IMR-90 (cell line): Measurements from ENCODE around the gene DDX10. TPM values are rescaled to one million over a fixed set of nuclear protein-coding genes. Genes with fewer than 3 reads are reported as not detected.

Experiments used
- ATAC-seq: fragments of 200-7000 bp; cut with Tn5 transposase; 2 replicates; pipeline ENCODE4 v1.9.1; 2020; ENCODE audit warnings: low read depth, mild to moderate bottlenecking, moderate library complexity
- BruUV-seq: library from RNA; stranded (reverse); fragments of 400-500 nt; replicated peaks from 2 replicates; lab custom pipeline; 2021; lab: Mats Ljungman, UMichigan
- CTCF ChIA-PET: fragments of 300-600 bp; formaldehyde crosslinking; extraction: SDS; loops from one replicate; lab custom pipeline; 2021; ENCODE audit warnings: antibody characterized with exemption; lab: Yijun Ruan, JAX
- POLR2A ChIA-PET: fragments of 300-600 bp; sonication (Branson Sonifier 250); formaldehyde crosslinking; loops from one replicate; lab custom pipeline; 2022; ENCODE audit warnings: antibody characterized with exemption; ENCODE audit not compliant: unreplicated experiment; lab: Charles Lee
- DNase-seq: peaks from one replicate; pipeline ENCODE4 v3.0.0; 2013
- H2AFZ ChIP-seq: replicated peaks from 2 replicates; pipeline ENCODE3; 2013; ENCODE audit warnings: low read length, mild to moderate bottlenecking; ENCODE audit not compliant: poor library complexity
- H2AK5ac ChIP-seq: 2 replicates; pipeline ENCODE4 v1.6.1; 2013; ENCODE audit warnings: low read depth, low read length, inconsistent platforms
- H2AK9ac ChIP-seq: replicated peaks from 2 replicates; pipeline ENCODE3; 2013; ENCODE audit warnings: mild to moderate bottlenecking, low read depth, low read length, moderate library complexity; ENCODE audit not compliant: poor library complexity
- H2BK120ac ChIP-seq: 2 replicates; pipeline ENCODE4 v1.6.1; 2013; ENCODE audit warnings: low read depth, low read length, inconsistent platforms
- H2BK15ac ChIP-seq: 3 replicates; pipeline ENCODE4 v1.6.1; 2013; ENCODE audit warnings: low read depth, low read length, inconsistent platforms
- H2BK20ac ChIP-seq: 2 replicates; pipeline ENCODE4 v1.6.1; 2013; ENCODE audit warnings: low read depth, mild to moderate bottlenecking, inconsistent platforms, low read length, moderate library complexity
- H2BK5ac ChIP-seq: 2 replicates; pipeline ENCODE4 v1.6.1; 2013; ENCODE audit warnings: mild to moderate bottlenecking, low read depth, low read length, inconsistent platforms; ENCODE audit not compliant: poor library complexity, severe bottlenecking
- H3K14ac ChIP-seq: replicated peaks from 2 replicates; pipeline ENCODE4 v1.6.1; 2013; ENCODE audit warnings: low read depth, low read length, inconsistent platforms
- H3K18ac ChIP-seq: 2 replicates; pipeline ENCODE4 v1.6.1; 2013; ENCODE audit warnings: low read depth, low read length, control low read depth
- H3K23ac ChIP-seq: 2 replicates; pipeline ENCODE4 v1.6.1; 2013; ENCODE audit warnings: low read depth, low read length, inconsistent platforms
- H3K27ac ChIP-seq: 2 replicates; pipeline ENCODE4 v1.5.1; 2013; ENCODE audit warnings: mild to moderate bottlenecking, control low read depth, low read length; ENCODE audit not compliant: insufficient read depth
- H3K27me3 ChIP-seq: 2 replicates; pipeline ENCODE4 v1.6.1; 2013; ENCODE audit warnings: low read length; ENCODE audit not compliant: control insufficient read depth, insufficient read depth
- H3K36me3 ChIP-seq: 2 replicates; pipeline ENCODE4 v1.6.1; 2013; ENCODE audit warnings: low read length, mixed read lengths; ENCODE audit not compliant: control insufficient read depth, insufficient read depth
- H3K4ac ChIP-seq: 2 replicates; pipeline ENCODE4 v1.6.1; 2013; ENCODE audit warnings: low read depth, low read length, inconsistent platforms
- H3K4me1 ChIP-seq: 2 replicates; pipeline ENCODE4 v1.6.1; 2013; ENCODE audit warnings: low read length, mixed read lengths; ENCODE audit not compliant: control insufficient read depth, insufficient read depth
- H3K4me2 ChIP-seq: 2 replicates; pipeline ENCODE4 v1.6.1; 2013; ENCODE audit warnings: low read depth, mild to moderate bottlenecking, control low read depth, low read length, moderate library complexity
- H3K4me3 ChIP-seq: 2 replicates; pipeline ENCODE4 v1.5.1; 2013; ENCODE audit warnings: low read depth, mild to moderate bottlenecking, control low read depth, low read length, moderate library complexity; ENCODE audit not compliant: insufficient read depth
- H3K56ac ChIP-seq: 2 replicates; pipeline ENCODE4 v1.6.1; 2013; ENCODE audit warnings: low read length, inconsistent platforms; ENCODE audit not compliant: insufficient read depth; ENCODE audit errors: extremely low read depth
- H3K79me1 ChIP-seq, 2 experiments: 2 replicates each; pipeline ENCODE4 v1.6.1; 2013; ENCODE audit warnings: low read length in 2 of 2, inconsistent platforms in 1 of 2, low read depth in 1 of 2
- H3K9ac ChIP-seq: 2 replicates; pipeline ENCODE4 v1.6.1; 2013; ENCODE audit warnings: low read depth, low read length, control low read depth
- H3K9me1 ChIP-seq: 2 replicates; pipeline ENCODE4 v1.6.1; 2013; ENCODE audit warnings: low read length, inconsistent platforms; ENCODE audit not compliant: insufficient read depth
- H3K9me3 ChIP-seq: 2 replicates; pipeline ENCODE4 v1.6.1; 2013; ENCODE audit warnings: low read length; ENCODE audit not compliant: control insufficient read depth, insufficient read depth
- H4K20me1 ChIP-seq: 2 replicates; pipeline ENCODE4 v1.6.1; 2013; ENCODE audit warnings: low read length, inconsistent platforms; ENCODE audit not compliant: insufficient read depth
- H4K5ac ChIP-seq: 2 replicates; pipeline ENCODE4 v1.6.1; 2013; ENCODE audit warnings: mild to moderate bottlenecking, low read depth, low read length, control low read depth
- H4K8ac ChIP-seq, 2 experiments: 2 replicates each; pipeline ENCODE4 v1.6.1; 2013; ENCODE audit warnings: low read depth in 2 of 2, low read length in 2 of 2, control low read depth in 1 of 2, inconsistent platforms in 1 of 2
- H4K91ac ChIP-seq: 2 replicates; pipeline ENCODE4 v1.6.1; 2013; ENCODE audit warnings: low read depth, low read length, inconsistent platforms; ENCODE audit not compliant: insufficient read depth
- BHLHE40 ChIP-seq: fragments of 150-350 bp; IDR thresholded peaks from 2 replicates; pipeline ENCODE4 v1.6.1; 2016; ENCODE audit warnings: mild to moderate bottlenecking, low read depth, low read length
- CEBPB ChIP-seq: IDR thresholded peaks from 2 replicates; pipeline ENCODE4 v1.6.1; 2012; ENCODE audit warnings: low read depth, low read length, improper control_type of control experiment
- CHD1 ChIP-seq: IDR thresholded peaks from 2 replicates; pipeline ENCODE4 v1.6.1; 2012; ENCODE audit warnings: low read depth, low read length, improper control_type of control experiment
- FOS ChIP-seq: fragments of 150-350 bp; IDR thresholded peaks from 2 replicates; pipeline ENCODE4 v1.6.1; 2016; ENCODE audit warnings: low read depth, low read length
- MAFK ChIP-seq: IDR thresholded peaks from 2 replicates; pipeline ENCODE4 v1.6.1; 2012; ENCODE audit warnings: low read depth, low read length, improper control_type of control experiment
- MAZ ChIP-seq: IDR thresholded peaks from 2 replicates; pipeline ENCODE4 v1.6.1; 2012; ENCODE audit warnings: low read depth, mild to moderate bottlenecking, low read length, improper control_type of control experiment, moderate library complexity, borderline replicate concordance
- MXI1 ChIP-seq: IDR thresholded peaks from 2 replicates; pipeline ENCODE4 v1.6.1; 2012; ENCODE audit warnings: low read depth, mild to moderate bottlenecking, low read length, moderate library complexity, borderline replicate concordance
- NFE2L2 ChIP-seq: fragments of 150-350 bp; IDR thresholded peaks from 2 replicates; pipeline ENCODE4 v1.6.1; 2016; ENCODE audit warnings: low read depth, mild to moderate bottlenecking, low read length
- POLR2A ChIP-seq: IDR thresholded peaks from 2 replicates; pipeline ENCODE4 v1.6.1; 2012; ENCODE audit warnings: mild to moderate bottlenecking, low read depth, low read length
- RAD21 ChIP-seq: IDR thresholded peaks from 2 replicates; pipeline ENCODE4 v1.6.1; 2012; ENCODE audit warnings: low read length, improper control_type of control experiment
- RCOR1 ChIP-seq: IDR thresholded peaks from 2 replicates; pipeline ENCODE4 v1.6.1; 2012; ENCODE audit warnings: mild to moderate bottlenecking, low read length, improper control_type of control experiment; ENCODE audit not compliant: insufficient replicate concordance
- RFX5 ChIP-seq: IDR thresholded peaks from 2 replicates; pipeline ENCODE4 v1.8.0; 2012; ENCODE audit warnings: low read depth, mild to moderate bottlenecking, low read length, moderate library complexity
- SMC3 ChIP-seq: fragments of 150-350 bp; IDR thresholded peaks from 2 replicates; pipeline ENCODE4 v1.6.1; 2016; ENCODE audit warnings: low read depth, mild to moderate bottlenecking, antibody characterized with exemption, low read length, moderate library complexity
- WGBS, 2 experiments: methylation state at CpG; one replicate each; pipeline versions ENCODE4 v1.1.5 to v1.1.7; 2013; ENCODE audit warnings: missing lambda C conversion rate in 2 of 2; ENCODE audit not compliant: insufficient read length in 1 of 2; ENCODE audit errors: extremely low coverage in 2 of 2; 5-methylcytosine and 5-hydroxymethylcytosine counted together
- dilution Hi-C: fragments of 300-500 bp; cut with HindIII; formaldehyde crosslinking; loops from one replicate; pipeline ENCODE4 v1.14.3; 2018; ENCODE audit warnings: low sequenced_read_pairs; ENCODE audit not compliant: unreplicated experiment
- in situ Hi-C: fragments of 300-500 bp; cut with MboI; formaldehyde crosslinking; loops from 3 replicates; pipeline ENCODE4 v1.14.3; 2019; ENCODE audit warnings: low sequenced_read_pairs, inconsistent platforms, mixed read lengths
- intact Hi-C: fragments of 100-400 bp; cut with micrococcal nuclease; formaldehyde crosslinking; loops from 2 replicates; pipeline ENCODE4 v1.10.0; 2022
- polyA plus RNA-seq, 3 experiments: library from polyadenylated mRNA; depleted of rRNA; stranded (reverse); fragments of >200 nt; gene quantifications; 2 replicates each; pipeline ENCODE4 v1.2.3, GENCODE V29; 2012; ENCODE audit warnings: low replicate concordance in 1 of 3
- total RNA-seq: library from RNA; depleted of rRNA; stranded (reverse); fragments of >200 nt; gene quantifications from 2 replicates; pipeline ENCODE4 v1.2.3, GENCODE V29; 2012
- TF ChIP-seq, protein P1 (sequence below): fragments of 150-350 bp; IDR thresholded peaks from 2 replicates; pipeline ENCODE4 v1.6.1; 2017; ENCODE audit warnings: mild to moderate bottlenecking, antibody characterized with exemption, low read length, low read depth
- TF ChIP-seq, protein P2 (sequence below): fragments of 150-350 bp; IDR thresholded peaks from 2 replicates; pipeline ENCODE4 v1.6.1; 2016; ENCODE audit warnings: low read depth, mild to moderate bottlenecking, low read length, moderate library complexity, borderline replicate concordance
- TF ChIP-seq, protein P3 (sequence below): conservative IDR thresholded peaks from 2 replicates; pipeline ENCODE4 v1.5.1; 2012; ENCODE audit warnings: mild to moderate bottlenecking, low read depth, low read length, improper control_type of control experiment

Gene DDX10
- total and polyA plus RNA-seq, 2 of the 4 experiments (the other 2 are of a cell fraction): 20.0 to 31.9 TPM

DNA sequence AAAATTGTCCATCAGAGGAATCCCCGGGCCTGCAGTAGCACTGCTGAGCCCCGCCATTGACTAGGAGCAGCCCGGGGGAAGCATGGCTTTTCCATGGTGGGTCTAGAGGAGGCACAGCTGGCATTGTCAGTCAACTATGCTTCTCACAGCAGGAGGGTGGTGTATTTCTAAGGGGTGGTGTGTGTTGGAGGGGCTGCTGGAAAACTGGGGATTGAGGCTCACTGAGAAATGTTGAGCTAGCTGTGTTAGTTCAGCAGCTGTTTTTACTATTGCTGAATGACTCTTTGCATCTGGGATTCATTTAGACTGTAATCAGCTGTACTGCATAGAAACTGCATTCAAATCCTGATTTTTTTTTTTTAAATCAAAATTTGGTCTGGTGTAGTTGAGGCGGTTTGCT is 5.6 kb downstream of the DDX10 start:
- Histone ChIP-seq H3K4me2 (no peak overlapping the region), H2BK20ac (no peak overlapping the region), H3K56ac (no peak overlapping the region), H3K4me1 (peaks cover 5% of the 10 kb centered on the region), H2BK15ac (no peak overlapping the region), H3K23ac (no peak overlapping the region), H4K91ac (no peak overlapping the region), H3K27ac (no peak overlapping the region), H4K8ac (no peak overlapping the region), H2AK5ac (no peak overlapping the region), H3K9me1 (no peaks in the 10 kb centered on the region; the same call in none of the 2 replicates), H3K36me3 (peaks cover 2% of the 10 kb centered on the region; the same call in 1 of the 2 replicates), H2AFZ (no peak overlapping the region), H2BK5ac (no peak overlapping the region), H3K79me1 (peaks cover 24 to 61% of the 10 kb centered on the region in 2 experiments), H3K9ac (no peak overlapping the region), H3K27me3 (no peaks in the 10 kb centered on the region), H3K4me3 (no peak overlapping the region), H3K9me3 (no peaks in the 10 kb centered on the region), H3K14ac (no peak overlapping the region), H4K20me1 (no peaks in the 10 kb centered on the region), H3K18ac (no peak overlapping the region), H2AK9ac (no peak overlapping the region), H3K4ac (no peak overlapping the region), H4K5ac (no peak overlapping the region), H2BK120ac (no peak overlapping the region)
- no peak for ATAC-seq
- dilution Hi-C loops (no loop called here), intact Hi-C loops (no loop called here), in situ Hi-C loops (loop anchor here (25.0 kb wide), 1 partner anchor 1083 kb away; the partner anchor contains the start of gene ELMOD1)
- TF ChIP-seq, protein P1, sequence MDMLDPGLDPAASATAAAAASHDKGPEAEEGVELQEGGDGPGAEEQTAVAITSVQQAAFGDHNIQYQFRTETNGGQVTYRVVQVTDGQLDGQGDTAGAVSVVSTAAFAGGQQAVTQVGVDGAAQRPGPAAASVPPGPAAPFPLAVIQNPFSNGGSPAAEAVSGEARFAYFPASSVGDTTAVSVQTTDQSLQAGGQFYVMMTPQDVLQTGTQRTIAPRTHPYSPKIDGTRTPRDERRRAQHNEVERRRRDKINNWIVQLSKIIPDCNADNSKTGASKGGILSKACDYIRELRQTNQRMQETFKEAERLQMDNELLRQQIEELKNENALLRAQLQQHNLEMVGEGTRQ: no peak
- TF ChIP-seq POLR2A (no peak), CEBPB (no peak), BHLHE40 (no peak), RAD21 (no peak), MXI1 (no peak), MAFK (no peak), FOS (no peak), SMC3 (no peak), NFE2L2 (no peak), MAZ (no peak), RFX5 (no peak), CHD1 (no peak), RCOR1 (no peak)
- TF ChIP-seq, protein P2, sequence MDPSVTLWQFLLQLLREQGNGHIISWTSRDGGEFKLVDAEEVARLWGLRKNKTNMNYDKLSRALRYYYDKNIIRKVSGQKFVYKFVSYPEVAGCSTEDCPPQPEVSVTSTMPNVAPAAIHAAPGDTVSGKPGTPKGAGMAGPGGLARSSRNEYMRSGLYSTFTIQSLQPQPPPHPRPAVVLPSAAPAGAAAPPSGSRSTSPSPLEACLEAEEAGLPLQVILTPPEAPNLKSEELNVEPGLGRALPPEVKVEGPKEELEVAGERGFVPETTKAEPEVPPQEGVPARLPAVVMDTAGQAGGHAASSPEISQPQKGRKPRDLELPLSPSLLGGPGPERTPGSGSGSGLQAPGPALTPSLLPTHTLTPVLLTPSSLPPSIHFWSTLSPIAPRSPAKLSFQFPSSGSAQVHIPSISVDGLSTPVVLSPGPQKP: no peak
- TF ChIP-seq, protein P3, sequence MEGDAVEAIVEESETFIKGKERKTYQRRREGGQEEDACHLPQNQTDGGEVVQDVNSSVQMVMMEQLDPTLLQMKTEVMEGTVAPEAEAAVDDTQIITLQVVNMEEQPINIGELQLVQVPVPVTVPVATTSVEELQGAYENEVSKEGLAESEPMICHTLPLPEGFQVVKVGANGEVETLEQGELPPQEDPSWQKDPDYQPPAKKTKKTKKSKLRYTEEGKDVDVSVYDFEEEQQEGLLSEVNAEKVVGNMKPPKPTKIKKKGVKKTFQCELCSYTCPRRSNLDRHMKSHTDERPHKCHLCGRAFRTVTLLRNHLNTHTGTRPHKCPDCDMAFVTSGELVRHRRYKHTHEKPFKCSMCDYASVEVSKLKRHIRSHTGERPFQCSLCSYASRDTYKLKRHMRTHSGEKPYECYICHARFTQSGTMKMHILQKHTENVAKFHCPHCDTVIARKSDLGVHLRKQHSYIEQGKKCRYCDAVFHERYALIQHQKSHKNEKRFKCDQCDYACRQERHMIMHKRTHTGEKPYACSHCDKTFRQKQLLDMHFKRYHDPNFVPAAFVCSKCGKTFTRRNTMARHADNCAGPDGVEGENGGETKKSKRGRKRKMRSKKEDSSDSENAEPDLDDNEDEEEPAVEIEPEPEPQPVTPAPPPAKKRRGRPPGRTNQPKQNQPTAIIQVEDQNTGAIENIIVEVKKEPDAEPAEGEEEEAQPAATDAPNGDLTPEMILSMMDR: no peak
- WGBS, 2 experiments: 83% methylated on average over 3 of the region's 4 CpGs; no CpG with 5 or more reads in 1 of the 2 experiments
- POLR2A ChIA-PET: no interaction called here
- no TSS peak for BruUV-seq
- CTCF ChIA-PET: no interaction called here
- no peak for DNase-seq
